GM20000 (cell line): ENCODE measurements around the gene PRRX1.

Source experiments
- DNase-seq: peaks from one replicate; pipeline ENCODE4 v3.0.0; 2012; ENCODE audit warnings: low spot score
- CTCF ChIP-seq: IDR thresholded peaks from 2 replicates; pipeline ENCODE4 v1.5.1; 2012; ENCODE audit warnings: mild to moderate bottlenecking, control low read depth; ENCODE audit errors: extremely low read depth, missing control alignments

PRRX1 gene

GRCh38 chr1:170672316-170672715 is 8.4 kb downstream of the PRRX1 start:
- no peak for TF ChIP-seq CTCF
- no peak for DNase-seq

GRCh38 chr1:170674239-170674638 is 10.3 kb downstream of the PRRX1 start:
- no peak for TF ChIP-seq CTCF
- DNase-seq = no peak

GRCh38 chr1:170674986-170675385 is 11.1 kb downstream of the PRRX1 start:
- no peak for TF ChIP-seq CTCF

GRCh38 chr1:170675865-170676264 is 11.9 kb downstream of the PRRX1 start:
- DNase-seq = no peak
- no peak for TF ChIP-seq CTCF

More at GRCh38 chr1:170674986-170675385, 11.1 kb downstream of the PRRX1 start:
- DNase-seq = no peak

GRCh38 chr1:170676628-170677027 is 12.7 kb downstream of the PRRX1 start:
- no peak for TF ChIP-seq CTCF
- no peak for DNase-seq

GRCh38 chr1:170678027-170678600 is 14.2 kb downstream of the PRRX1 start:
- no peak for DNase-seq

GRCh38 chr1:170680428-170680827 is 16.5 kb downstream of the PRRX1 start:
- DNase-seq = no peak
- TF ChIP-seq CTCF = no peak

More at GRCh38 chr1:170678027-170678600, 14.2 kb downstream of the PRRX1 start:
- no peak for TF ChIP-seq CTCF
